IMR-90 (cell line): Measurements from ENCODE around the gene SHROOM3. TPM values are rescaled to one million over a fixed set of nuclear protein-coding genes. Genes with fewer than 3 reads are reported as not detected.

Source experiments
- ATAC-seq: fragments of 200-7000 bp; cut with Tn5 transposase; 2 replicates; pipeline ENCODE4 v1.9.1; 2020; ENCODE audit warnings: low read depth, mild to moderate bottlenecking, moderate library complexity
- BruUV-seq: library from RNA; stranded (reverse); fragments of 400-500 nt; replicated peaks from 2 replicates; lab custom pipeline; 2021; lab: Mats Ljungman, UMichigan
- CTCF ChIA-PET: fragments of 300-600 bp; formaldehyde crosslinking; extraction: SDS; loops from one replicate; lab custom pipeline; 2021; ENCODE audit warnings: antibody characterized with exemption; lab: Yijun Ruan, JAX
- POLR2A ChIA-PET: fragments of 300-600 bp; sonication (Branson Sonifier 250); formaldehyde crosslinking; loops from one replicate; lab custom pipeline; 2022; ENCODE audit warnings: antibody characterized with exemption; ENCODE audit not compliant: unreplicated experiment; lab: Charles Lee
- DNase-seq: peaks from one replicate; pipeline ENCODE4 v3.0.0; 2013
- H2AFZ ChIP-seq: replicated peaks from 2 replicates; pipeline ENCODE3; 2013; ENCODE audit warnings: low read length, mild to moderate bottlenecking; ENCODE audit not compliant: poor library complexity
- H2AK5ac ChIP-seq: 2 replicates; pipeline ENCODE4 v1.6.1; 2013; ENCODE audit warnings: low read depth, low read length, inconsistent platforms
- H2AK9ac ChIP-seq: replicated peaks from 2 replicates; pipeline ENCODE3; 2013; ENCODE audit warnings: mild to moderate bottlenecking, low read depth, low read length, moderate library complexity; ENCODE audit not compliant: poor library complexity
- H2BK120ac ChIP-seq: 2 replicates; pipeline ENCODE4 v1.6.1; 2013; ENCODE audit warnings: low read depth, low read length, inconsistent platforms
- H2BK15ac ChIP-seq: 3 replicates; pipeline ENCODE4 v1.6.1; 2013; ENCODE audit warnings: low read depth, low read length, inconsistent platforms
- H2BK20ac ChIP-seq: 2 replicates; pipeline ENCODE4 v1.6.1; 2013; ENCODE audit warnings: low read depth, mild to moderate bottlenecking, inconsistent platforms, low read length, moderate library complexity
- H2BK5ac ChIP-seq: 2 replicates; pipeline ENCODE4 v1.6.1; 2013; ENCODE audit warnings: mild to moderate bottlenecking, low read depth, low read length, inconsistent platforms; ENCODE audit not compliant: poor library complexity, severe bottlenecking
- H3K14ac ChIP-seq: replicated peaks from 2 replicates; pipeline ENCODE4 v1.6.1; 2013; ENCODE audit warnings: low read depth, low read length, inconsistent platforms
- H3K18ac ChIP-seq: 2 replicates; pipeline ENCODE4 v1.6.1; 2013; ENCODE audit warnings: low read depth, low read length, control low read depth
- H3K23ac ChIP-seq: 2 replicates; pipeline ENCODE4 v1.6.1; 2013; ENCODE audit warnings: low read depth, low read length, inconsistent platforms
- H3K27ac ChIP-seq: 2 replicates; pipeline ENCODE4 v1.5.1; 2013; ENCODE audit warnings: mild to moderate bottlenecking, control low read depth, low read length; ENCODE audit not compliant: insufficient read depth
- H3K27me3 ChIP-seq: 2 replicates; pipeline ENCODE4 v1.6.1; 2013; ENCODE audit warnings: low read length; ENCODE audit not compliant: control insufficient read depth, insufficient read depth
- H3K36me3 ChIP-seq: 2 replicates; pipeline ENCODE4 v1.6.1; 2013; ENCODE audit warnings: low read length, mixed read lengths; ENCODE audit not compliant: control insufficient read depth, insufficient read depth
- H3K4ac ChIP-seq: 2 replicates; pipeline ENCODE4 v1.6.1; 2013; ENCODE audit warnings: low read depth, low read length, inconsistent platforms
- H3K4me1 ChIP-seq: 2 replicates; pipeline ENCODE4 v1.6.1; 2013; ENCODE audit warnings: low read length, mixed read lengths; ENCODE audit not compliant: control insufficient read depth, insufficient read depth
- H3K4me2 ChIP-seq: 2 replicates; pipeline ENCODE4 v1.6.1; 2013; ENCODE audit warnings: low read depth, mild to moderate bottlenecking, control low read depth, low read length, moderate library complexity
- H3K4me3 ChIP-seq: 2 replicates; pipeline ENCODE4 v1.5.1; 2013; ENCODE audit warnings: low read depth, mild to moderate bottlenecking, control low read depth, low read length, moderate library complexity; ENCODE audit not compliant: insufficient read depth
- H3K56ac ChIP-seq: 2 replicates; pipeline ENCODE4 v1.6.1; 2013; ENCODE audit warnings: low read length, inconsistent platforms; ENCODE audit not compliant: insufficient read depth; ENCODE audit errors: extremely low read depth
- H3K79me1 ChIP-seq, 2 experiments: 2 replicates each; pipeline ENCODE4 v1.6.1; 2013; ENCODE audit warnings: low read length in 2 of 2, inconsistent platforms in 1 of 2, low read depth in 1 of 2
- H3K9ac ChIP-seq: 2 replicates; pipeline ENCODE4 v1.6.1; 2013; ENCODE audit warnings: low read depth, low read length, control low read depth
- H3K9me1 ChIP-seq: 2 replicates; pipeline ENCODE4 v1.6.1; 2013; ENCODE audit warnings: low read length, inconsistent platforms; ENCODE audit not compliant: insufficient read depth
- H3K9me3 ChIP-seq: 2 replicates; pipeline ENCODE4 v1.6.1; 2013; ENCODE audit warnings: low read length; ENCODE audit not compliant: control insufficient read depth, insufficient read depth
- H4K20me1 ChIP-seq: 2 replicates; pipeline ENCODE4 v1.6.1; 2013; ENCODE audit warnings: low read length, inconsistent platforms; ENCODE audit not compliant: insufficient read depth
- H4K5ac ChIP-seq: 2 replicates; pipeline ENCODE4 v1.6.1; 2013; ENCODE audit warnings: mild to moderate bottlenecking, low read depth, low read length, control low read depth
- H4K8ac ChIP-seq, 2 experiments: 2 replicates each; pipeline ENCODE4 v1.6.1; 2013; ENCODE audit warnings: low read depth in 2 of 2, low read length in 2 of 2, control low read depth in 1 of 2, inconsistent platforms in 1 of 2
- H4K91ac ChIP-seq: 2 replicates; pipeline ENCODE4 v1.6.1; 2013; ENCODE audit warnings: low read depth, low read length, inconsistent platforms; ENCODE audit not compliant: insufficient read depth
- CHD1 ChIP-seq: IDR thresholded peaks from 2 replicates; pipeline ENCODE4 v1.6.1; 2012; ENCODE audit warnings: low read depth, low read length, improper control_type of control experiment
- WGBS, 2 experiments: methylation state at CpG; one replicate each; pipeline versions ENCODE4 v1.1.5 to v1.1.7; 2013; ENCODE audit warnings: missing lambda C conversion rate in 2 of 2; ENCODE audit not compliant: insufficient read length in 1 of 2; ENCODE audit errors: extremely low coverage in 2 of 2; 5-methylcytosine and 5-hydroxymethylcytosine counted together
- dilution Hi-C: fragments of 300-500 bp; cut with HindIII; formaldehyde crosslinking; loops from one replicate; pipeline ENCODE4 v1.14.3; 2018; ENCODE audit warnings: low sequenced_read_pairs; ENCODE audit not compliant: unreplicated experiment
- in situ Hi-C: fragments of 300-500 bp; cut with MboI; formaldehyde crosslinking; loops from 3 replicates; pipeline ENCODE4 v1.14.3; 2019; ENCODE audit warnings: low sequenced_read_pairs, inconsistent platforms, mixed read lengths
- intact Hi-C: fragments of 100-400 bp; cut with micrococcal nuclease; formaldehyde crosslinking; loops from 2 replicates; pipeline ENCODE4 v1.10.0; 2022
- polyA plus RNA-seq, 3 experiments: library from polyadenylated mRNA; depleted of rRNA; stranded (reverse); fragments of >200 nt; gene quantifications; 2 replicates each; pipeline ENCODE4 v1.2.3, GENCODE V29; 2012; ENCODE audit warnings: low replicate concordance in 1 of 3
- total RNA-seq: library from RNA; depleted of rRNA; stranded (reverse); fragments of >200 nt; gene quantifications from 2 replicates; pipeline ENCODE4 v1.2.3, GENCODE V29; 2012

Gene SHROOM3
- total and polyA plus RNA-seq, 2 of the 4 experiments (the other 2 are of a cell fraction), result 10.8 to 19.5 TPM

DNA sequence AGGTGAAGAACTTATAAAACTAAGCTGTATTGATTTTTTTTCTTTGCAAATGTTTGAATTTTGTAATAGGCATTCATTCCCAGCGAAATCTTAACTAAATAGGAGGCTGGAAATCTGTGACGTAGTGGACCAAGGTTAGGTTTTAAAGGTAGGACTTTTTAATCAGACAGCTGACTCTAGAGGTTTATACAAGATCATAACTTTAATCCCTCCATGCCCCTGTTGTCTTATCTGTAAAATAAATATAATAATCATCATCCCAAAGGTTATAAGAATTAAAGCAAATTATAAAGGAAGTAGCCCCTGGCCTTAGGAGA, 101.3 kb downstream of the SHROOM3 start:
- Histone ChIP-seq H2BK15ac (no peak overlapping the region), H3K9me1 (peaks cover 3% of the 10 kb centered on the region; the same call in 1 of the 2 replicates), H4K8ac (no peak overlapping the region), H3K14ac (no peak overlapping the region), H4K20me1 (no peaks in the 10 kb centered on the region), H3K27ac (no peak overlapping the region), H2BK5ac (no peak overlapping the region), H4K91ac (no peak overlapping the region), H2AK9ac (no peak overlapping the region), H3K9me3 (no peaks in the 10 kb centered on the region), H3K27me3 (no peaks in the 10 kb centered on the region), H3K18ac (no peak overlapping the region), H3K4me2 (no peak overlapping the region), H3K4ac (no peak overlapping the region), H4K5ac (no peak overlapping the region), H2AFZ (no peak overlapping the region), H3K36me3 (no peaks in the 10 kb centered on the region), H2BK20ac (no peak overlapping the region), H3K4me1 (peaks cover 3% of the 10 kb centered on the region), H3K79me1 (no peaks in the 10 kb centered on the region), H3K23ac (no peak overlapping the region), H3K56ac (no peak overlapping the region), H3K9ac (no peak overlapping the region), H3K4me3 (no peak overlapping the region), H2AK5ac (no peak overlapping the region), H2BK120ac (no peak overlapping the region)
- CTCF ChIA-PET, result interaction anchor here (0.6 kb wide), 1 partner anchor 602 kb away, joined by 3 read pairs; no protein-coding TSS in a partner anchor
- DNase-seq (no peak), ATAC-seq (no peak)
- in situ Hi-C loops, result no loop called here
- dilution Hi-C loops, result no loop called here
- no CpG with 5 or more reads among the region's 2 CpGs for WGBS, 2 experiments
- POLR2A ChIA-PET, result no interaction called here
- no TSS peak for BruUV-seq
- intact Hi-C loops, result no loop called here
- no peak for TF ChIP-seq CHD1
